AG10803 (cell line): ENCODE measurements around the gene TOX3.

Experiments
- DNase-seq: peaks from one replicate; pipeline ENCODE4 v3.0.0; 2010; ENCODE audit warnings: low read depth
- H3K4me3 ChIP-seq: 2 replicates; pipeline ENCODE4 v1.5.1; 2011; ENCODE audit warnings: mild to moderate bottlenecking, low read length, control low read depth
- TF ChIP-seq, protein P1 (sequence below): conservative IDR thresholded peaks from 2 replicates; pipeline ENCODE4 v1.5.1; 2011; ENCODE audit warnings: mild to moderate bottlenecking, low read length, control low read depth, inconsistent platforms

The TOX3 gene

GRCh38 chr16:52555572-52555971, 8.6 kb upstream of the TOX3 start:
- no peak overlapping the region for H3K4me3 ChIP-seq
- no peak for DNase-seq
- TF ChIP-seq, protein P1, sequence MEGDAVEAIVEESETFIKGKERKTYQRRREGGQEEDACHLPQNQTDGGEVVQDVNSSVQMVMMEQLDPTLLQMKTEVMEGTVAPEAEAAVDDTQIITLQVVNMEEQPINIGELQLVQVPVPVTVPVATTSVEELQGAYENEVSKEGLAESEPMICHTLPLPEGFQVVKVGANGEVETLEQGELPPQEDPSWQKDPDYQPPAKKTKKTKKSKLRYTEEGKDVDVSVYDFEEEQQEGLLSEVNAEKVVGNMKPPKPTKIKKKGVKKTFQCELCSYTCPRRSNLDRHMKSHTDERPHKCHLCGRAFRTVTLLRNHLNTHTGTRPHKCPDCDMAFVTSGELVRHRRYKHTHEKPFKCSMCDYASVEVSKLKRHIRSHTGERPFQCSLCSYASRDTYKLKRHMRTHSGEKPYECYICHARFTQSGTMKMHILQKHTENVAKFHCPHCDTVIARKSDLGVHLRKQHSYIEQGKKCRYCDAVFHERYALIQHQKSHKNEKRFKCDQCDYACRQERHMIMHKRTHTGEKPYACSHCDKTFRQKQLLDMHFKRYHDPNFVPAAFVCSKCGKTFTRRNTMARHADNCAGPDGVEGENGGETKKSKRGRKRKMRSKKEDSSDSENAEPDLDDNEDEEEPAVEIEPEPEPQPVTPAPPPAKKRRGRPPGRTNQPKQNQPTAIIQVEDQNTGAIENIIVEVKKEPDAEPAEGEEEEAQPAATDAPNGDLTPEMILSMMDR, result no peak

DNA sequence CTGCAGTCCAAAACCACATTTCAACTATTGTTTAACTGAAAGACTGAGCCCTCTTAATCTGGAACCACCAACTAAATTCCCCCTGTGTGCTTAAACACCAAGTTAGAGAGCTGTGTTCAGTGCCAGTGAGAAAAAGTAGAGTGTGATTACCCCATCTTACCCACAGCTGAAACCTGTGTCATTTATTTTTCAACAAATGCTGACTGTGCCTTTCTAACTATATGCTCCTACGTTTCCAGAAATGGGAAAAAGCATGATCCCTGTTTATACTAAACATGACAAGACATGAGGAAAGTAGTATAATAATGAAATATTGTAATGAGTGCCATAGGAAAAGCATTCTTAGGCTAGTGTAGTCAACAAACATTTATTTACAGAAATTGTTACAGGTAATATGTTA, 7.4 kb upstream of the TOX3 start:
- TF ChIP-seq, protein P1, result no peak
- no peak overlapping the region for H3K4me3 ChIP-seq
- no peak for DNase-seq

GRCh38 chr16:52553322-52553721, 6.4 kb upstream of the TOX3 start:
- no peak for DNase-seq
- H3K4me3 ChIP-seq, result no peak overlapping the region
- TF ChIP-seq, protein P1, result no peak

DNA sequence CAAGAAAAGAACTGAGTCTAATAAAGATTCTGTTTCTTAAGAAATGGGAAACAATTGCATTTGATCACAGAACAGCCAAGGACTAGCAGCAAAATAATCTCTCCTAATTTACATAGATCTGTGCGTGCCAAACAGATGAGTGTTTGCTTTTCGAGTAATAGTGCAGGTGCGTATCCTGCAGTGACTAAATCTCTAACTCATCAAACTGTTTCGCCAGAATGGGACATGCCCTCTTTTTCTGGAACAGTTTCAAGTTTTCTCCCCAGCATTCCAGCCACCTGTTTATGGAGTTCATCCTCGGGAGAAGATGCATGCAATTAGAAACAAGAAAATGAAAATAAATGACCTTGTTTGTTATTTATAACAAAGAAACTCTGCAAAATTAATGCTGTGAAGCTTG, 5.7 kb upstream of the TOX3 start:
- no peak overlapping the region for H3K4me3 ChIP-seq
- no peak for DNase-seq
- TF ChIP-seq, protein P1, result no peak

DNA sequence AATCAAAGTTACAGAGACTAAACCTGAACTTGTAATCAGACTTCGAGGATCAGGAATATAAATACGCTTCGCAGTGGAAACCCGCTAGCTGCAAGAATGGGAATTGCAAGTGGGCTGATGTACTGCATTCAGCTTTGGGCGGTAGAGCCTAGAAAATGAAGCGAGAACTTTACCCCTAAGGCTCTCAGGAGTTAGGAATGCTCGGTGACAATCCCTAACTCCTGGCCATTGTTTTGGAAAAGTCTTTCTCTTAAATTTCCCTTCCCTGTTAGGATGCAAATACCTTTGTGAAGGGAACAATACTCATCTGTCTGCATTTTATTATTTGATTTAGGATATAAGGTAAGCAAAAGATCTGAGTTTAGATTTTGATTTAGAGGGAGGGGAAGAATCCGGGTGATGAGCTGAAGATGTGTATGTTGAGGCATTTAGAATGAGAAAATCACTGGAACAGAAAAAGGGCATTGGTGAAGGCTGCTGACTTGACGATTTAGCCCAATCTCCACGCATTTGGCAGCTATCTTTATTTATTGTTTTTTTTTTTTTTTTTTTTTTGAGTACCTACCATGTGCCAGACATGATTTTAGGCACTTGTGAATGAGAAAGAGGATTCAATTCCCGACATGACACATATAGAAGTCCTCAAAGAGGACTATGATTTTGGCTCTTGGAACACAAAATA, 2.2 kb upstream of the TOX3 start:
- TF ChIP-seq, protein P1, result peak; percentile 24
- no peak overlapping the region for H3K4me3 ChIP-seq
- DNase-seq, result no peak

GRCh38 chr16:52548261-52549010, 1.5 kb upstream of the TOX3 start:
- no peak overlapping the region for H3K4me3 ChIP-seq
- TF ChIP-seq, protein P1, result no peak
- no peak for DNase-seq

DNA sequence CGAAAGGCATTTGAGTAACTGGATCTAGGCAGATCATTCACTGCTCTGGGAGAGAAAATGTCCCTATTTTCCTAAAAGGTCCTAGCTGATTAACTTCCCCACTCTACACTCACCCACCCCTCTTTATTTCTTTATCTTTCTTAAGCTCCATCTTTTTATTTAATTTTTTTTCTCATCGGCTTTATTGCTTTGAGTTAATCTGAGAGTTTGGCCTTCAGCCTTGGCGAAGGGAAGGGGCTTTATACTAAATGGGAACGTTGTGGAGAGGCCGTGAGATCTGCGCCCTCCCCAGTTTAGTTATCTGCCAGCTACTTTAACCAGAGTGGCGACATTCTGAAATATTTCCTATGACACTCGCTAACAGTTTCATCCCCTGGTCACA, 882 bp upstream of the TOX3 start:
- H3K4me3 ChIP-seq, result no peak overlapping the region
- TF ChIP-seq, protein P1, result no peak
- DNase-seq, result no peak
